Spleen (tissue), 7 donors: Measurements from ENCODE around the gene OR11H6.

Source experiments
- POLR2A ChIP-seq, 3 donors: fragments of 450-650 bp; IDR thresholded peaks; one replicate each; pipeline ENCODE4 v1.5.1; 2017; ENCODE audit warnings: antibody characterized with exemption in 3 of 3, mild to moderate bottlenecking in 1 of 3
- TF ChIP-seq, protein P1 (sequence below), 11 experiments: fragments of 200-600 bp in 7 of 11; fragments of 450-650 bp in 4 of 11; sonication (generic) in 4 of 11; IDR thresholded peaks in 8 of 11; conservative IDR thresholded peaks in 3 of 11; 1 replicate in 7 of 11; 2 replicates in 4 of 11; pipeline versions ENCODE4 v1.4.0 to v1.8.0; 2016 to 2021; ENCODE audit warnings: antibody characterized with exemption in 11 of 11, inconsistent platforms in 4 of 11, mild to moderate bottlenecking in 1 of 11
- donor health status: DM: no; HTN: no; CAD: no; lungs with moderate emphysema.
- donor health status: DM: no; HTN: no; CAD: no.
- donor health status: DM: no; HTN: no; CAD: no.

DNA sequence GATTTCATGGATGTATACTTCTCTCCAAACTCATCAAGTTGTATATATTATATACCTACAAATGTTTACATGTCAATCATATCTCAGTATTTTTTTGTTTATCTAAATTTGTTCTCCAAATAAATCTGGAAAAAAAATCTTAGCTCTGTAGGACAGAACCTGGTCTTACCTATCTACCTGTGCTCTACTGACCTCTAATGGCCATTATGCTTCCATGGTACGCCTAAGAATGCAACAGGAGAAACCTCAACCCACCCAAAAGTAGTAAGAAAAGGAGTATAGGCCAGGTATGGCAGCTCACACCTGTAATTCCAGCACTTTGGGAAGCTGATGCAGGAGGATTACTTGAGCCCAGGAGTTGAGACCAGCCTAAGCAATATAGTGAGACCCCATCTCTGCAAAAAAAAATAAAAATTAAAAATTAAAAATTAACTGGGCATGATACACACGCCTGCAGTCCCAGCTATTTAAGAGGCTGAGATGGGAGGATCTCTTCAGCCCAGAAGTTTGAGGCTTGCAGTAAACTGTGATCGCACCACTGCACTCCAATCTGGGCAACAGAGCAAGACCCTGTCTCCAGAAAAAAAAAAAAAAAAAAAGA lies 24.2 kb downstream of the OR11H6 start:
- TF ChIP-seq, protein P1, sequence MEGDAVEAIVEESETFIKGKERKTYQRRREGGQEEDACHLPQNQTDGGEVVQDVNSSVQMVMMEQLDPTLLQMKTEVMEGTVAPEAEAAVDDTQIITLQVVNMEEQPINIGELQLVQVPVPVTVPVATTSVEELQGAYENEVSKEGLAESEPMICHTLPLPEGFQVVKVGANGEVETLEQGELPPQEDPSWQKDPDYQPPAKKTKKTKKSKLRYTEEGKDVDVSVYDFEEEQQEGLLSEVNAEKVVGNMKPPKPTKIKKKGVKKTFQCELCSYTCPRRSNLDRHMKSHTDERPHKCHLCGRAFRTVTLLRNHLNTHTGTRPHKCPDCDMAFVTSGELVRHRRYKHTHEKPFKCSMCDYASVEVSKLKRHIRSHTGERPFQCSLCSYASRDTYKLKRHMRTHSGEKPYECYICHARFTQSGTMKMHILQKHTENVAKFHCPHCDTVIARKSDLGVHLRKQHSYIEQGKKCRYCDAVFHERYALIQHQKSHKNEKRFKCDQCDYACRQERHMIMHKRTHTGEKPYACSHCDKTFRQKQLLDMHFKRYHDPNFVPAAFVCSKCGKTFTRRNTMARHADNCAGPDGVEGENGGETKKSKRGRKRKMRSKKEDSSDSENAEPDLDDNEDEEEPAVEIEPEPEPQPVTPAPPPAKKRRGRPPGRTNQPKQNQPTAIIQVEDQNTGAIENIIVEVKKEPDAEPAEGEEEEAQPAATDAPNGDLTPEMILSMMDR (IDR thresholded peaks at IDR 0.05 in 8 of 11, conservative IDR thresholded peaks at IDR 0.05 in 3 of 11): no peak
- TF ChIP-seq POLR2A (IDR thresholded peaks at IDR 0.05): no peak
